HEK293 (cell line): Measurements from ENCODE around the gene SELENBP1.

Source experiments
- CTCF ChIA-PET: fragments of 350-600 bp; formaldehyde crosslinking; extraction: SDS; loops from one replicate; lab custom pipeline; 2021; ENCODE audit warnings: antibody characterized with exemption; lab: Yijun Ruan, JAX
- POLR2A ChIA-PET: fragments of 300-600 bp; formaldehyde crosslinking; extraction: SDS; loops from one replicate; lab custom pipeline; 2020; ENCODE audit warnings: antibody characterized with exemption, inconsistent platforms; lab: Yijun Ruan, JAX
- H3K27ac ChIP-seq: fragments of 200-500 bp; sonication (Bioruptor generic); 2 replicates; pipeline ENCODE4 v1.5.1; 2014; ENCODE audit warnings: low read depth, low read length, control low read depth, inconsistent platforms; ENCODE audit errors: extremely low read depth
- H3K36me3 ChIP-seq, 2 experiments: fragments of 200-500 bp in 1 of 2; sonication (Bioruptor generic) in 1 of 2; 1 replicate in 1 of 2; 2 replicates in 1 of 2; pipeline ENCODE4 v1.5.1; 2014 to 2017; ENCODE audit warnings: inconsistent platforms in 2 of 2, low read length in 2 of 2; ENCODE audit not compliant: control insufficient read depth in 2 of 2, insufficient read depth in 1 of 2
- H3K4me1 ChIP-seq: fragments of 200-500 bp; sonication (Bioruptor generic); 2 replicates; pipeline ENCODE4 v1.5.1; 2014; ENCODE audit warnings: mild to moderate bottlenecking, low read length, inconsistent platforms; ENCODE audit not compliant: control insufficient read depth, insufficient read depth
- H3K4me3 ChIP-seq: 2 replicates; pipeline ENCODE4 v1.5.1; 2011; ENCODE audit warnings: low read depth, mild to moderate bottlenecking, control low read depth, low read length, moderate library complexity
- H3K9me3 ChIP-seq: fragments of 200-500 bp; sonication (Bioruptor generic); 2 replicates; pipeline ENCODE4 v1.5.1; 2014; ENCODE audit warnings: low read depth, low read length, inconsistent platforms; ENCODE audit not compliant: control insufficient read depth, insufficient read depth
- EGR2 ChIP-seq: fragments of 450-650 bp; formaldehyde crosslinking; IDR thresholded peaks from 2 replicates; pipeline ENCODE4 v1.5.1; 2016; ENCODE audit warnings: low read depth, missing biosample characterization, missing genetic modification characterization
- GLI2 ChIP-seq: fragments of 450-650 bp; formaldehyde crosslinking; IDR thresholded peaks from 2 replicates; pipeline ENCODE4; 2017; ENCODE audit warnings: missing biosample characterization, missing genetic modification characterization, low read depth, borderline replicate concordance
- KLF10 ChIP-seq: fragments of 450-650 bp; IDR thresholded peaks from 2 replicates; pipeline ENCODE4 v1.5.1; 2018; ENCODE audit warnings: missing biosample characterization, mild to moderate bottlenecking, missing genetic modification characterization
- MEIS1 ChIP-seq: sonication (generic); formaldehyde crosslinking; IDR thresholded peaks from 2 replicates; pipeline ENCODE4 v1.8.1; 2022; ENCODE audit warnings: missing genetic modification reagents, mild to moderate bottlenecking, borderline replicate concordance
- OVOL3 ChIP-seq: fragments of 450-650 bp; formaldehyde crosslinking; IDR thresholded peaks from 2 replicates; pipeline ENCODE4 v1.5.1; 2016; ENCODE audit warnings: missing biosample characterization, missing genetic modification characterization
- SP3 ChIP-seq: fragments of 450-650 bp; formaldehyde crosslinking; IDR thresholded peaks from 2 replicates; pipeline ENCODE4 v1.5.1; 2016; ENCODE audit warnings: missing biosample characterization, missing genetic modification characterization
- SP7 ChIP-seq: fragments of 450-650 bp; formaldehyde crosslinking; IDR thresholded peaks from 2 replicates; pipeline ENCODE4 v1.5.1; 2016; ENCODE audit warnings: missing biosample characterization, missing genetic modification characterization
- ZFHX2 ChIP-seq: fragments of 450-650 bp; formaldehyde crosslinking; conservative IDR thresholded peaks from 2 replicates; pipeline ENCODE4 v1.5.1; 2016; ENCODE audit warnings: missing biosample characterization, missing genetic modification characterization
- ZFP3 ChIP-seq: fragments of 450-650 bp; formaldehyde crosslinking; IDR thresholded peaks from 2 replicates; pipeline ENCODE4 v1.5.1; 2016; ENCODE audit warnings: low read depth, missing biosample characterization, missing genetic modification characterization
- ZNF132 ChIP-seq: fragments of 450-650 bp; formaldehyde crosslinking; IDR thresholded peaks from 2 replicates; pipeline ENCODE4 v1.5.1; 2017; ENCODE audit warnings: missing biosample characterization, missing genetic modification characterization, borderline replicate concordance
- ZNF133 ChIP-seq: fragments of 450-650 bp; formaldehyde crosslinking; IDR thresholded peaks from 2 replicates; pipeline ENCODE4 v1.5.1; 2016; ENCODE audit warnings: missing biosample characterization, missing genetic modification characterization
- ZNF19 ChIP-seq: fragments of 450-650 bp; formaldehyde crosslinking; IDR thresholded peaks from 2 replicates; pipeline ENCODE4; 2016; ENCODE audit warnings: missing biosample characterization, missing genetic modification characterization, low read depth
- ZNF311 ChIP-seq: fragments of 450-650 bp; formaldehyde crosslinking; IDR thresholded peaks from 2 replicates; pipeline ENCODE4 v1.5.1; 2017; ENCODE audit warnings: missing biosample characterization, missing genetic modification characterization, borderline replicate concordance
- ZNF324 ChIP-seq: fragments of 450-650 bp; formaldehyde crosslinking; IDR thresholded peaks from 2 replicates; pipeline ENCODE4 v1.5.1; 2016; ENCODE audit warnings: missing biosample characterization, missing genetic modification characterization
- ZNF37A ChIP-seq: fragments of 450-650 bp; IDR thresholded peaks from 2 replicates; pipeline ENCODE4 v1.5.1; 2018; ENCODE audit warnings: missing biosample characterization, missing genetic modification characterization
- ZNF391 ChIP-seq: fragments of 450-650 bp; formaldehyde crosslinking; IDR thresholded peaks from 2 replicates; pipeline ENCODE4 v1.5.1; 2016; ENCODE audit warnings: low read depth, missing biosample characterization, missing genetic modification characterization, borderline replicate concordance
- ZNF473 ChIP-seq: fragments of 450-650 bp; formaldehyde crosslinking; IDR thresholded peaks from 2 replicates; pipeline ENCODE4 v1.5.1; 2017; ENCODE audit warnings: missing biosample characterization, missing genetic modification characterization
- ZNF596 ChIP-seq: fragments of 450-650 bp; IDR thresholded peaks from 2 replicates; pipeline ENCODE4 v1.5.0; 2018; ENCODE audit warnings: missing biosample characterization, mild to moderate bottlenecking, missing genetic modification characterization, moderate library complexity
- ZNF610 ChIP-seq: fragments of 450-650 bp; formaldehyde crosslinking; IDR thresholded peaks from 2 replicates; pipeline ENCODE4 v1.5.1; 2016; ENCODE audit warnings: missing biosample characterization, missing genetic modification characterization, borderline replicate concordance
- ZSCAN23 ChIP-seq: fragments of 450-650 bp; formaldehyde crosslinking; IDR thresholded peaks from 2 replicates; pipeline ENCODE4 v1.5.1; 2016; ENCODE audit warnings: missing biosample characterization, missing genetic modification characterization
- TF ChIP-seq, protein P1 (sequence below): fragments of 450-650 bp; formaldehyde crosslinking; IDR thresholded peaks from 2 replicates; pipeline ENCODE4 v1.5.1; 2016; ENCODE audit warnings: missing biosample characterization, missing genetic modification characterization, borderline replicate concordance

SELENBP1 gene

GRCh38 chr1:151346082-151346768 is 26.3 kb downstream of the SELENBP1 start:
- CTCF ChIA-PET: no interaction called here
- TF ChIP-seq KLF10 (tag by site-specific recombination): no peak
- no peak for TF ChIP-seq ZSCAN23
- TF ChIP-seq ZNF311 (tag by site-specific recombination): no peak
- TF ChIP-seq SP7: no peak
- TF ChIP-seq ZNF132 (tag by site-specific recombination): no peak
- no peak for TF ChIP-seq ZNF19
- TF ChIP-seq ZNF610 (tag by site-specific recombination): no peak
- no peak for TF ChIP-seq SP3
- TF ChIP-seq, all 188 proteins: peak for 0
- Histone ChIP-seq H3K4me1 (no peaks in the 10 kb centered on the region), H3K9me3 (no peaks in the 10 kb centered on the region), H3K36me3 (peaks cover 3 to 41% of the 10 kb centered on the region in 2 experiments; a peak in 2 of 3 replicates), H3K4me3 (peak overlapping the region; percentile 64), H3K27ac (peak overlapping the region; percentile 94)
- POLR2A ChIA-PET: interaction anchor here (0.6 kb wide), 1 partner anchor 92 kb away, joined by 3 read pairs; the partner anchor contains the start of gene PSMD4

DNA sequence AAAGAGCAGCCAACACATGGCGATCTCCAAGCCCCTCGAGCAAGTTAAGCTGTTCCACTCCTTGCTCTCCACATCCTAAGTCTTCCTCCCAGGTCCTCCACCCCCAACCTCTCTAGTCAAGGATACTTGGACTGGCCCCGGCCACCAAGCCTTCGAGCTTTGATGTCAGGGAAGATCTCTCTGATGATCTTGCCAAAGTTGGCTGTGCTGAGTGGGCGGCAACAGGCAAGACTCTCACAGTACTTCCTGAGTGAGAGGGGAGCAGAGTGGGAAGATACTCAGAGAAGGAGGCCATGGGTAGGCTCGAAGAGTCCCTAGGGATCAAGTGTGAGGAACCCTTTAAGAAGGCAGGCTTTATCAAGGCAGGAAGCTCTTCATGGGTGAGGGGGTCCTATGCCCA is 28.2 kb downstream of the SELENBP1 start:
- peaks cover 3 to 41% of the 10 kb centered on the region in 2 experiments; a peak in 2 of 3 replicates for H3K36me3 ChIP-seq
- TF ChIP-seq ZNF596 (tag by site-specific recombination) (no peak), ZFHX2 (tag by site-specific recombination) (0 out of 2 replicates have a peak, but pooled peaks have one; percentile 29), ZNF324 (no peak), ZNF391 (tag by site-specific recombination) (no peak), OVOL3 (tag by site-specific recombination) (no peak), ZNF473 (tag by site-specific recombination) (no peak), ZNF133 (no peak), KLF10 (tag by site-specific recombination) (no peak), MEIS1 (CRISPR knock-in tag) (no peak), ZFP3 (tag by site-specific recombination) (no peak), EGR2 (tag by site-specific recombination) (0 out of 2 replicates have a peak, but pooled peaks have one; percentile 29), ZNF37A (no peak), GLI2 (no peak)
- TF ChIP-seq, protein P1, sequence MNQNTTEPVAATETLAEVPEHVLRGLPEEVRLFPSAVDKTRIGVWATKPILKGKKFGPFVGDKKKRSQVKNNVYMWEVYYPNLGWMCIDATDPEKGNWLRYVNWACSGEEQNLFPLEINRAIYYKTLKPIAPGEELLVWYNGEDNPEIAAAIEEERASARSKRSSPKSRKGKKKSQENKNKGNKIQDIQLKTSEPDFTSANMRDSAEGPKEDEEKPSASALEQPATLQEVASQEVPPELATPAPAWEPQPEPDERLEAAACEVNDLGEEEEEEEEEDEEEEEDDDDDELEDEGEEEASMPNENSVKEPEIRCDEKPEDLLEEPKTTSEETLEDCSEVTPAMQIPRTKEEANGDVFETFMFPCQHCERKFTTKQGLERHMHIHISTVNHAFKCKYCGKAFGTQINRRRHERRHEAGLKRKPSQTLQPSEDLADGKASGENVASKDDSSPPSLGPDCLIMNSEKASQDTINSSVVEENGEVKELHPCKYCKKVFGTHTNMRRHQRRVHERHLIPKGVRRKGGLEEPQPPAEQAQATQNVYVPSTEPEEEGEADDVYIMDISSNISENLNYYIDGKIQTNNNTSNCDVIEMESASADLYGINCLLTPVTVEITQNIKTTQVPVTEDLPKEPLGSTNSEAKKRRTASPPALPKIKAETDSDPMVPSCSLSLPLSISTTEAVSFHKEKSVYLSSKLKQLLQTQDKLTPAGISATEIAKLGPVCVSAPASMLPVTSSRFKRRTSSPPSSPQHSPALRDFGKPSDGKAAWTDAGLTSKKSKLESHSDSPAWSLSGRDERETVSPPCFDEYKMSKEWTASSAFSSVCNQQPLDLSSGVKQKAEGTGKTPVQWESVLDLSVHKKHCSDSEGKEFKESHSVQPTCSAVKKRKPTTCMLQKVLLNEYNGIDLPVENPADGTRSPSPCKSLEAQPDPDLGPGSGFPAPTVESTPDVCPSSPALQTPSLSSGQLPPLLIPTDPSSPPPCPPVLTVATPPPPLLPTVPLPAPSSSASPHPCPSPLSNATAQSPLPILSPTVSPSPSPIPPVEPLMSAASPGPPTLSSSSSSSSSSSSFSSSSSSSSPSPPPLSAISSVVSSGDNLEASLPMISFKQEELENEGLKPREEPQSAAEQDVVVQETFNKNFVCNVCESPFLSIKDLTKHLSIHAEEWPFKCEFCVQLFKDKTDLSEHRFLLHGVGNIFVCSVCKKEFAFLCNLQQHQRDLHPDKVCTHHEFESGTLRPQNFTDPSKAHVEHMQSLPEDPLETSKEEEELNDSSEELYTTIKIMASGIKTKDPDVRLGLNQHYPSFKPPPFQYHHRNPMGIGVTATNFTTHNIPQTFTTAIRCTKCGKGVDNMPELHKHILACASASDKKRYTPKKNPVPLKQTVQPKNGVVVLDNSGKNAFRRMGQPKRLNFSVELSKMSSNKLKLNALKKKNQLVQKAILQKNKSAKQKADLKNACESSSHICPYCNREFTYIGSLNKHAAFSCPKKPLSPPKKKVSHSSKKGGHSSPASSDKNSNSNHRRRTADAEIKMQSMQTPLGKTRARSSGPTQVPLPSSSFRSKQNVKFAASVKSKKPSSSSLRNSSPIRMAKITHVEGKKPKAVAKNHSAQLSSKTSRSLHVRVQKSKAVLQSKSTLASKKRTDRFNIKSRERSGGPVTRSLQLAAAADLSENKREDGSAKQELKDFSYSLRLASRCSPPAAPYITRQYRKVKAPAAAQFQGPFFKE: no peak
- H3K27ac ChIP-seq: no peak overlapping the region
- ChIA-PET POLR2A (interaction anchor here (0.9 kb wide), 1 partner anchor 27 kb away, joined by 3 read pairs; no protein-coding TSS in a partner anchor), CTCF (interaction anchor here (1.1 to 1.8 kb wide), 2 partner anchors 9 to 43 kb away, joined by 3 to 11 read pairs; no protein-coding TSS in a partner anchor)
- no peaks in the 10 kb centered on the region for H3K4me1 ChIP-seq
- H3K4me3 ChIP-seq: no peak overlapping the region
- H3K9me3 ChIP-seq: no peaks in the 10 kb centered on the region
